ENCODE measurements around the gene OR13C4. TPM values are rescaled to one million over a fixed set of nuclear protein-coding genes. Genes with fewer than 3 reads are reported as not detected.

OR13C4 gene
- polyA plus RNA-seq (2012; ENCODE audit: insufficient read depth, insufficient read length, low read depth) = not detected

DNA sequence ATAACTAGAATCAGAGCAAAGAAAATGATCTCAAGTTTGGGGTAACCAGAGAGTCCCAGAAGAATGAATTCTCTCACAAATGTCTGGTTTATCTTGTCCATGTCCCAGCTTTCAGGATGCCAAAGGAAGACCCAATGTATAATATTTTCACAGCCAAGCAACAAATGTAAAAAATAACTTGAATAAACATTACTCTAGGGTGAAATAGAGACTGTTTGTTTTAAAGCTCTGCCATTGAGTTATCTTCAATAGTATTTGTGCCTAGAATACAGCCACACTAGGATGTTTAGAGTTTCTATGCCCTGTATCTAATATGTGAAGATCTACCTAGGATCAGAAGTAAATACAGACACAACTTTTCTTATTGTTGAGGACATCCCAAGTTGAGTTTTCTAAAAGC is at the start of gene OR13C4:
Gene OR13C4, minus strand, starts transcription at position 101 of the 400 bp plus-strand sequence. Its CDS starts 0 bp downstream, at position 101.
- DNase-seq = no peak
- Histone ChIP-seq H3K4me3 (ENCODE audit: low read depth, low read length) (no peak within 1 kb of the TSS), H3K9me3 (no peaks in the 10 kb centered on the region), H3K4me1 (no peaks in the 10 kb centered on the region), H3K36me3 (no peaks in the 10 kb centered on the region), H3K27me3 (no peaks in the 10 kb centered on the region)
- TF ChIP-seq, protein P1, sequence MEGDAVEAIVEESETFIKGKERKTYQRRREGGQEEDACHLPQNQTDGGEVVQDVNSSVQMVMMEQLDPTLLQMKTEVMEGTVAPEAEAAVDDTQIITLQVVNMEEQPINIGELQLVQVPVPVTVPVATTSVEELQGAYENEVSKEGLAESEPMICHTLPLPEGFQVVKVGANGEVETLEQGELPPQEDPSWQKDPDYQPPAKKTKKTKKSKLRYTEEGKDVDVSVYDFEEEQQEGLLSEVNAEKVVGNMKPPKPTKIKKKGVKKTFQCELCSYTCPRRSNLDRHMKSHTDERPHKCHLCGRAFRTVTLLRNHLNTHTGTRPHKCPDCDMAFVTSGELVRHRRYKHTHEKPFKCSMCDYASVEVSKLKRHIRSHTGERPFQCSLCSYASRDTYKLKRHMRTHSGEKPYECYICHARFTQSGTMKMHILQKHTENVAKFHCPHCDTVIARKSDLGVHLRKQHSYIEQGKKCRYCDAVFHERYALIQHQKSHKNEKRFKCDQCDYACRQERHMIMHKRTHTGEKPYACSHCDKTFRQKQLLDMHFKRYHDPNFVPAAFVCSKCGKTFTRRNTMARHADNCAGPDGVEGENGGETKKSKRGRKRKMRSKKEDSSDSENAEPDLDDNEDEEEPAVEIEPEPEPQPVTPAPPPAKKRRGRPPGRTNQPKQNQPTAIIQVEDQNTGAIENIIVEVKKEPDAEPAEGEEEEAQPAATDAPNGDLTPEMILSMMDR (IDR thresholded peaks at IDR 0.05; ENCODE audit: low read depth, low read length) = no peak

DNA sequence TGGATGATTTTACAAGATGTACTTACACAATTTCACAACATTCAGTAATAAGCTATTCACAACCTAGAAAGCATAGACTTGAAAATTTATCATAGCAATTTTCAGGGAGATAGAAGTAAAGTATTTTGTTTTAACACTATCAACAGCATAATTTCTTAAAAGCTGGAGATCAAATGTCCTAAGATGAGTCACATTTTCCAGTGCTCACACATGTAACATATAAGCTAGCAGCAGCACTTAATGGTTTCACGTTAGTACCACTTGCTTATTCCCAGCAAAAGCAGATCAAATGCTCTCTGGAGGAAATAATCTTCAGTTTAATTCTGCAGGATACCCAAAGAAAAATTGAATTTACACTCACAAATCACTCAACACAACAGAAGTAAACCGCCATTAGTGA is 48.4 kb upstream of the OR13C4 start:
- DNase-seq = no peak
- TF ChIP-seq, protein P1 (IDR thresholded peaks at IDR 0.05; ENCODE audit: low read depth, low read length) = no peak
- H3K27me3 ChIP-seq = no peaks in the 10 kb centered on the region

GRCh38 chr9:104572612-104573011 is 45.6 kb upstream of the OR13C4 start:
- H3K9me3 ChIP-seq = no peaks in the 10 kb centered on the region
- TF ChIP-seq, protein P1 (IDR thresholded peaks at IDR 0.05; ENCODE audit: low read depth, low read length) = no peak
- H3K27me3 ChIP-seq = no peaks in the 10 kb centered on the region

More for the DNA sequence above, 48.4 kb upstream of the OR13C4 start:
- Histone ChIP-seq H3K36me3 (no peaks in the 10 kb centered on the region), H3K9me3 (no peaks in the 10 kb centered on the region), H3K4me3 (ENCODE audit: low read depth, low read length) (no peak overlapping the region), H3K4me1 (no peaks in the 10 kb centered on the region)

DNA sequence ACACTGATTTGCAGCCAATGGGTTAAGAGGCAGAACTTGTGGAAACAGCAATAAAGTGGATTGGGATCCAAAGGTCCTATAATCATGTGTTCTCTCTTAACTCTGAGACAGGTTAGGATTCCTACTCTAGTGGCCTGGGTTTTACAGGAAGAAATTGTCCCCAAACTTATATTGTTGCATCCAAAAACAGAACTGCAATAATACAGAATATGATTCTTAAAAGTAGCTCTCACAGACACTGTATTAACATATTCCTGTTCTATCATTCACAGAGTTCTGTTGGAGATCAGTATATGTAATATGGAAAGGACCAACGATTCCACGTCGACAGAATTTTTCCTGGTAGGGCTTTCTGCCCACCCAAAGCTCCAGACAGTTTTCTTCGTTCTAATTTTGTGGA is 41.9 kb upstream of the OR13C4 start, which contains the start of gene OR13C8:
Gene OR13C8, plus strand, starts transcription at position 301 of the 400 bp plus-strand sequence. Its CDS starts 0 bp downstream, at position 301.
- Histone ChIP-seq H3K9me3 (no peaks in the 10 kb centered on the region), H3K4me1 (no peaks in the 10 kb centered on the region), H3K4me3 (ENCODE audit: low read depth, low read length) (no peak within 1 kb of the TSS), H3K36me3 (no peaks in the 10 kb centered on the region), H3K27me3 (no peaks in the 10 kb centered on the region)
- no peak for DNase-seq
- TF ChIP-seq, protein P1 (IDR thresholded peaks at IDR 0.05; ENCODE audit: low read depth, low read length) = no peak

More at GRCh38 chr9:104572612-104573011, 45.6 kb upstream of the OR13C4 start:
- no peak for DNase-seq
- Histone ChIP-seq H3K4me3 (ENCODE audit: low read depth, low read length) (no peak overlapping the region), H3K4me1 (no peaks in the 10 kb centered on the region), H3K36me3 (no peaks in the 10 kb centered on the region)

- Histone ChIP-seq H3K9me3 (no peaks in the 10 kb centered on the region), H3K27me3 (no peaks in the 10 kb centered on the region), H3K36me3 (no peaks in the 10 kb centered on the region), H3K4me3 (ENCODE audit: low read depth, low read length) (no peak overlapping the region), H3K4me1 (no peaks in the 10 kb centered on the region)
- TF ChIP-seq, protein P1 (IDR thresholded peaks at IDR 0.05; ENCODE audit: low read depth, low read length) = no peak
- no peak for DNase-seq
These were observed 37.3 kb upstream of the OR13C4 start for GRCh38 chr9:104564358-104564757.

GRCh38 chr9:104556830-104557634 is 30.0 kb upstream of the OR13C4 start:
- no peaks in the 10 kb centered on the region for H3K27me3 ChIP-seq
- TF ChIP-seq, protein P1 (IDR thresholded peaks at IDR 0.05; ENCODE audit: low read depth, low read length) = no peak
- H3K36me3 ChIP-seq = no peaks in the 10 kb centered on the region
- H3K4me3 ChIP-seq (ENCODE audit: low read depth, low read length) = no peak overlapping the region
- no peaks in the 10 kb centered on the region for H3K9me3 ChIP-seq
- DNase-seq = no peak
- H3K4me1 ChIP-seq = no peaks in the 10 kb centered on the region
